GM21786 (cell line): ENCODE measurements around the gene RHBG.
A peak's percentile ranks its signal among the peaks of the same experiment; 100 is the strongest.
"Not testable (repeated sequence)": the region's sequence is repeated elsewhere in the genome, so short reads cannot be mapped to it uniquely, and the experiment has no call there.

Source experiments
- ATAC-seq: cut with Tn5 transposase; IDR thresholded peaks from one replicate; pipeline ENCODE4 v1.9.1; 2021; ENCODE audit not compliant: unreplicated experiment

RHBG gene, protein sequence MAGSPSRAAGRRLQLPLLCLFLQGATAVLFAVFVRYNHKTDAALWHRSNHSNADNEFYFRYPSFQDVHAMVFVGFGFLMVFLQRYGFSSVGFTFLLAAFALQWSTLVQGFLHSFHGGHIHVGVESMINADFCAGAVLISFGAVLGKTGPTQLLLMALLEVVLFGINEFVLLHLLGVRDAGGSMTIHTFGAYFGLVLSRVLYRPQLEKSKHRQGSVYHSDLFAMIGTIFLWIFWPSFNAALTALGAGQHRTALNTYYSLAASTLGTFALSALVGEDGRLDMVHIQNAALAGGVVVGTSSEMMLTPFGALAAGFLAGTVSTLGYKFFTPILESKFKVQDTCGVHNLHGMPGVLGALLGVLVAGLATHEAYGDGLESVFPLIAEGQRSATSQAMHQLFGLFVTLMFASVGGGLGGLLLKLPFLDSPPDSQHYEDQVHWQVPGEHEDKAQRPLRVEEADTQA

GRCh38 chr1:156368889-156369684, at the start of gene RHBG:
TSS of gene RHBG (plus strand) at chr1:156369211. CDS start at chr1:156369250, 39 bp downstream.
- no peak for ATAC-seq

- no peak for ATAC-seq
Observed at GRCh38 chr1:156319664-156320063, 49.3 kb upstream of the RHBG start.

DNA sequence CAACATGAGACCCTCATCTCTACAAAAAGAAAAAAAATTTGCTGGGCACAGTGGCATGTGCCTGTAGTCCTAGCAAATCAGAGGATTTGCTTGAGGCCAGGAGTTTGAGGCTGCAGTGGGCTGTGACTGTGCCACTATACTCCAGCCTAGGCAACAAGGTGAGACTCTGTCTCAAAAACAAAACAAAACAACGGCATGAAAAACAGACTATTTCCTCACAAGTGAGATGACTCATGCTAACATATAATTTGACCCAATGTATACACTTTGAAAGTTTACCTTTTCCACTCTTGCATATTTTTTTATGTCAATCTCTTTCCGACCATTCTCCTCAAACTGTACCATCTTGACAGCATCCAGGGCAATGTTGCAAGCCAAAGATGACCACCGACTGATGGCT, 48.5 kb upstream of the RHBG start:
- ATAC-seq, result no peak

GRCh38 chr1:156323179-156323578, 45.8 kb upstream of the RHBG start:
- not testable (repeated sequence) for ATAC-seq

- no peak for ATAC-seq
Observed at GRCh38 chr1:156336242-156336641, 32.8 kb upstream of the RHBG start.

DNA sequence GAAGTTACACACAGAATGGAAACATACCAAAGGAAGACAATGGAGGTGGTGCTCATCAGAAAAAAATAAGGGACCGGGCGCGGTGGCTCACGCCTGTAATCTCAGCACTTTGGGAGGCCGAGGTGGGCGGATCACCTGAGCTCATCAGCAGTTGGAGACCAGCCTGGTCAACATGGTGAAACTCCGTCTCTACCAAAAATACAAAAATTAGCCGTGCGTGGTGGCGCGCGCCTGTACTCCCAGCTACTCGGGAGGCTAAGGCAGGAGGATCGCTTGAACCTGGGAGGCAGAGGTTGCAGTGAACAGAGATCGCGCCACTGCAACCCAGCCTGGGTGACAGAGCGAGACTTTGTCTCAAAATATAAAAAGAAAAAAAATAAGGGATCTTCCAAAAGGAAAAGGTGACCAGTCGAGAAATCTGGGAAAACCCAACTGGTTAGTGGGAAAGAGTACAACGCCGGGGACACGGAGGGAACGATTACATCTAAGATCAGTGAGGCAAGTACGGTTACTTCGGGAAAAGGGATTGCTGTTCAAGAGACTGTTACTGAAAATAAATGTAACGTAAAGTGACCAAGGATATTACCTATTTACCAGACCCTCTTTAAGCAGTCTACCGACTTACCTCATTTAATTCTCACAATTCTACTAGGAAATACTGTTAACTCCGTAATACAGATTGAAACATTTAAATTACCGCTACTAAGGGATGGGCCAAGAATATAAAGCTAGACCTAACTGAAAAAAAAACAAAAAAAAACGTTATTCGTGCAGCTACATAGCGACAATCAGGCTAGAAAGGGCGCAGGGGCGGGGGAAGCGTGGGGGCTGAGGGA, 31.7 kb upstream of the RHBG start:
- no peak for ATAC-seq

- ATAC-seq, result no peak
Observed at GRCh38 chr1:156337888-156338179, 31.2 kb upstream of the RHBG start.

- peak; percentile 93 for ATAC-seq
Observed at GRCh38 chr1:156338180-156338976, 30.6 kb upstream of the RHBG start, which contains the start of the genes CCT3 and TSACC. TSS of gene CCT3 (minus strand) at chr1:156338292. CDS start at chr1:156338184, 108 bp downstream. TSS of gene TSACC (plus strand) at chr1:156338526. CDS start at chr1:156339758, 1,232 bp downstream.

- no peak for ATAC-seq
Observed at GRCh38 chr1:156342166-156342955, 26.6 kb upstream of the RHBG start.

DNA sequence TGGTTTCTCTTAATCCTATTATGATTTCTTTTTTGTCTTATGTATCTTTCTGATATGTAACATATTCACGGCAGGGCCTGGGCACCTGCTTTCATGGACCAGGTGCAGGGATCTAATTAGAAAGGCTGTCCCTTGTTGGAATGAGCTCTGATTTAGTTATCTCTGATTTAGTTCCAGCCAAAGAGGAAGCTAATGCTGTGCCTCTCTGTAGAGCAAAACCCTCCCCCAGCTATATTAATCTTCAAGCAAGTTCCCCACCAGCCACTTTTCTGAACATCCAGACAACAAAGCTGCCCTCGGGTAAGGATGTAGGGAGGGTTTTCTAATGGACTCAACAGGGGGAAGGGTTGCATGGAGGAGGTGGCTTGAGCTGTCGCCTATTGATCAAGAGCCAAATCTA, 24.6 kb upstream of the RHBG start:
- no peak for ATAC-seq

DNA sequence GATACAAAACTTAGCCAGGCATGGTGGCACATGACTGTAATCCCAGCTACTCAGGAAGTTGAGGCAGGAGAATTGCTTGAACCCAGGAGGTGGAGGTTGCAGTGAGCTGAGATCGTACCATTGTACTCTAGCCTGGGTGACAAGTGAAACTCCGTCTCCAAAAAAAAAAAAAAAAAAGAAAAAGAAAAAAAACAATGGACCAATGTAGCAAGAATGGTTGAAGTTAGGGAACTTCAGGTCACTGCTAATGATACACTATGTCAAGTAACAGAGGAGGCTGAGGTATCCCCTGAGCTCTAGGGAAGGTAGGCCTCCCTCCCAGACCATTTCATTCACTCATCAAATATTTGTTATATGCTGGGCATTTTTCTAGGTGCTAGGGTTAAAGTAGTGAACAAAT, 23.0 kb upstream of the RHBG start:
- ATAC-seq, result not testable (repeated sequence)

DNA sequence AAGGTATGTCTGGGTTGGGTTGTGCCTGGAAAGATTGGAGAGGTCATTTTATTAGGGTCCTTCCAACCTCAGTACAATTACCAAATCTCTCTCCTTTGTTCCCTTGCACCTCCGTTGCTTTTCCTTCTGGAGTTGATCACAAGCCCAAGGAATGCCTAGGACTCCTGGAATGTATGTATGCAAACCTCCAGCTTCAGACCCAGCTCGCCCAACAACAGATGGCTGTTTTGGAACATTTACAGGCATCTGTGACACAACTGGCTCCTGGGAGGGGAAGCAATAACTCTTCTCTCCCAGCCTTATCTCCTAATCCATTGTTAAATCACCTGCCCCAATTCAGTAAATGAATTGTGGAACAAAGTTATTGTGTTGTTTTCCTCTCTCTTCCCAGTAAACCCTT, 22.4 kb upstream of the RHBG start:
- no peak for ATAC-seq

- ATAC-seq, result no peak
Observed at GRCh38 chr1:156347331-156347730, 21.7 kb upstream of the RHBG start.

- not testable (repeated sequence) for ATAC-seq
Observed at GRCh38 chr1:156352481-156352880, 16.5 kb upstream of the RHBG start.

DNA sequence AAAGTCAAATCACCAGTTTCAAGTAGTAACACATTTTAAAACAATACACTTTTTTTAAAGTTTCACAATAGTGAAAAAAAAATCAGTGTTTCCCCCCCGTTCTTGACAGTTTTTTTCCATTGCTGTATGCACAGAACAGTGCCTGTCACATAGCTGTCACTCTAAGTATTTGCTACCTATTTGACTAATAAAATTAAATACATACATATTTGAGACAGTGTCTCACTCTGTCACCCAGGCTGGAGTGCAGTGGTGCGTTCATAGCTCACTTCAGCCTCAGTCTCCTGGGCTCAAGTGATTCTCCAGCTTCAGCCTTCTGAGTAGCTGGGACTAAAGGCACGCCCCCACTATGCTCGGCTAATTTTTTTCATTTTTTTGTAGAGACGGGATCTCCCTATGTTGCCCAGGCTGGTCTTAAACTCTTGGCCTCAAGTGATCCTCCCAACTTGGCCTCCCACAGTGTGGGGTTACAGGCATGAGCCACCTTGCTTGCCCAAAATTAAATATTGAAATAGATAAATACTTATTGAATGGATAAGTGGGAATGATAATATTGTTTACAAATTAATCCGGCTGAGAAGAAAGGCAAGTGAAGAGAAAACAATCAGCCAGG, 12.6 kb upstream of the RHBG start:
- ATAC-seq, result no peak

- no peak for ATAC-seq
Observed at GRCh38 chr1:156356875-156357534, 12.0 kb upstream of the RHBG start.

DNA sequence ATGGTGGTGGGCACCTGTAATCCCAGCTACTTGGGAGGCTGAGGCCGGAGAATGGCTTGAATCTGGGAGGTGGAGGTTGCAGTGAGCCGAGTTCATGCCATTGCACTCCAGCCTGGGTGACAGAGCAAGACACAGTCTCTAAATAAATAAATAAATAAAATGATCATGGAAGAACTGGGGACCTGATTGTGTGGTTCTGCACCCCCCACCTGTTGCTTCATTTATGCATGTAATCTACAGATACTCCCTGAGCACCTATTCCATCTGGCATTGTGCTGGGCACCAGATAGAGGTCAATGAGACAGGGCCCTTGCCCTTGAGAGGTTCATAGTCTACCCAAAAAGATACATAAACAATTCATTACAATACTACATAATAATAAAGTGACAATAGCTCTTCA, 11.0 kb upstream of the RHBG start:
- ATAC-seq, result no peak

DNA sequence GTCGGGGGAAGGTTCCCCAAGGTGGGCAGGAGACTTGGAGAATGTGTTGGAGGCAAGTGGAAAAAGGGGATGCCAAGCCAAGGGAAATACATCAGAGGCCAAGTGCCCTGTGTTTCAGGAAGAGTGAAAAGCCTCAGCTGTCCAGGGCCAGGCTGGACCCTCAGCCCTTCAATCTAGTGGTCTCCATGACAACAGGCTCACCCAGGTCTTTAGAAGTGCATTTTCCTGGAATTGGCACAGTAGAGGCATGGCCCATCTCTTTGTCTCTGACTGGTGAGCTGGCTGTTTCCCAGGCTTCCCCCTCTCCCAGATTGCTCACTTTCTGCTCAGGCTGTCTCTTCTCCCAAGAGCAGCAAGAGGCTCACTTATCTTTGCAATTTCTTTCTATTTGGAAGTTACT, 10.4 kb upstream of the RHBG start:
- no peak for ATAC-seq

- ATAC-seq, result no peak
Observed at GRCh38 chr1:156359249-156359648, 9.8 kb upstream of the RHBG start.
